ENCODE data around the gene GPR62.

- no peak for TF ChIP-seq CTCF (IDR thresholded peaks at IDR 0.05)
- no peak for TF ChIP-seq POLR2AphosphoS5 (IDR thresholded peaks at IDR 0.05)
These were observed 11.8 kb downstream of the GPR62 start for GRCh38 chr3:51966922-51967383.

Measured in prostate gland (tissue), 2 donors.